Measurements from ENCODE around the gene FAM89B. TPM values are rescaled to one million over a fixed set of nuclear protein-coding genes. Genes with fewer than 3 reads are reported as not detected.
"Not testable (repeated sequence)": the region's sequence is repeated elsewhere in the genome, so short reads cannot be mapped to it uniquely, and the experiment has no call there.

The FAM89B gene
- polyA plus RNA-seq, 1 donor from 2014 or later, result 75.1 TPM

GRCh38 chr11:65562788-65563187 is 9.6 kb upstream of the FAM89B start:
- Histone ChIP-seq H4K20me1 (ENCODE audit: insufficient read depth) (no peaks in the 10 kb centered on the region), H3K27me3 (ENCODE audit: insufficient read depth, low read depth, low read length) (no peaks in the 10 kb centered on the region), H2AFZ (ENCODE audit: low read depth, low read length) (no peak overlapping the region), H3K4me3 (ENCODE audit: low read length) (no peak overlapping the region), H3K4me2 (ENCODE audit: low read length) (no peak overlapping the region), H3K9ac (ENCODE audit: low read length) (no peak overlapping the region), H3F3A (ENCODE audit: insufficient read depth, low read length, poor library complexity, severe bottlenecking) (no peaks in the 10 kb centered on the region), H3K27ac (ENCODE audit: low read length) (no peak overlapping the region), H3K9me2 (ENCODE audit: insufficient read depth, low read length) (no peaks in the 10 kb centered on the region), H3K36me3 (ENCODE audit: insufficient read depth, low read length) (no peaks in the 10 kb centered on the region), H3K79me2 (replicated peaks; ENCODE audit: insufficient read depth, low read length) (peaks cover 4% of the 10 kb centered on the region), H3K9me3 (ENCODE audit: low read length) (no peaks in the 10 kb centered on the region)
- TF ChIP-seq EP300 (conservative IDR thresholded peaks at IDR 0.05; ENCODE audit: poor library complexity, severe bottlenecking) (no peak), EZH2 (IDR thresholded peaks at IDR 0.05; ENCODE audit: borderline replicate concordance, insufficient read depth, low read length, poor library complexity, severe bottlenecking) (no peak), SMC3 (conservative IDR thresholded peaks at IDR 0.05; ENCODE audit: poor library complexity) (no peak), TAF1 (IDR thresholded peaks at IDR 0.05; ENCODE audit: low read depth) (no peak), POLR2AphosphoS5 (IDR thresholded peaks at IDR 0.05) (no peak), MXI1 (conservative IDR thresholded peaks at IDR 0.05; ENCODE audit: poor library complexity, severe bottlenecking) (no peak), RAD21 (conservative IDR thresholded peaks at IDR 0.05) (no peak)
- TF ChIP-seq, protein P1, sequence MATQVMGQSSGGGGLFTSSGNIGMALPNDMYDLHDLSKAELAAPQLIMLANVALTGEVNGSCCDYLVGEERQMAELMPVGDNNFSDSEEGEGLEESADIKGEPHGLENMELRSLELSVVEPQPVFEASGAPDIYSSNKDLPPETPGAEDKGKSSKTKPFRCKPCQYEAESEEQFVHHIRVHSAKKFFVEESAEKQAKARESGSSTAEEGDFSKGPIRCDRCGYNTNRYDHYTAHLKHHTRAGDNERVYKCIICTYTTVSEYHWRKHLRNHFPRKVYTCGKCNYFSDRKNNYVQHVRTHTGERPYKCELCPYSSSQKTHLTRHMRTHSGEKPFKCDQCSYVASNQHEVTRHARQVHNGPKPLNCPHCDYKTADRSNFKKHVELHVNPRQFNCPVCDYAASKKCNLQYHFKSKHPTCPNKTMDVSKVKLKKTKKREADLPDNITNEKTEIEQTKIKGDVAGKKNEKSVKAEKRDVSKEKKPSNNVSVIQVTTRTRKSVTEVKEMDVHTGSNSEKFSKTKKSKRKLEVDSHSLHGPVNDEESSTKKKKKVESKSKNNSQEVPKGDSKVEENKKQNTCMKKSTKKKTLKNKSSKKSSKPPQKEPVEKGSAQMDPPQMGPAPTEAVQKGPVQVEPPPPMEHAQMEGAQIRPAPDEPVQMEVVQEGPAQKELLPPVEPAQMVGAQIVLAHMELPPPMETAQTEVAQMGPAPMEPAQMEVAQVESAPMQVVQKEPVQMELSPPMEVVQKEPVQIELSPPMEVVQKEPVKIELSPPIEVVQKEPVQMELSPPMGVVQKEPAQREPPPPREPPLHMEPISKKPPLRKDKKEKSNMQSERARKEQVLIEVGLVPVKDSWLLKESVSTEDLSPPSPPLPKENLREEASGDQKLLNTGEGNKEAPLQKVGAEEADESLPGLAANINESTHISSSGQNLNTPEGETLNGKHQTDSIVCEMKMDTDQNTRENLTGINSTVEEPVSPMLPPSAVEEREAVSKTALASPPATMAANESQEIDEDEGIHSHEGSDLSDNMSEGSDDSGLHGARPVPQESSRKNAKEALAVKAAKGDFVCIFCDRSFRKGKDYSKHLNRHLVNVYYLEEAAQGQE (IDR thresholded peaks at IDR 0.05; ENCODE audit: borderline replicate concordance), result no peak
- TF ChIP-seq, protein P2, sequence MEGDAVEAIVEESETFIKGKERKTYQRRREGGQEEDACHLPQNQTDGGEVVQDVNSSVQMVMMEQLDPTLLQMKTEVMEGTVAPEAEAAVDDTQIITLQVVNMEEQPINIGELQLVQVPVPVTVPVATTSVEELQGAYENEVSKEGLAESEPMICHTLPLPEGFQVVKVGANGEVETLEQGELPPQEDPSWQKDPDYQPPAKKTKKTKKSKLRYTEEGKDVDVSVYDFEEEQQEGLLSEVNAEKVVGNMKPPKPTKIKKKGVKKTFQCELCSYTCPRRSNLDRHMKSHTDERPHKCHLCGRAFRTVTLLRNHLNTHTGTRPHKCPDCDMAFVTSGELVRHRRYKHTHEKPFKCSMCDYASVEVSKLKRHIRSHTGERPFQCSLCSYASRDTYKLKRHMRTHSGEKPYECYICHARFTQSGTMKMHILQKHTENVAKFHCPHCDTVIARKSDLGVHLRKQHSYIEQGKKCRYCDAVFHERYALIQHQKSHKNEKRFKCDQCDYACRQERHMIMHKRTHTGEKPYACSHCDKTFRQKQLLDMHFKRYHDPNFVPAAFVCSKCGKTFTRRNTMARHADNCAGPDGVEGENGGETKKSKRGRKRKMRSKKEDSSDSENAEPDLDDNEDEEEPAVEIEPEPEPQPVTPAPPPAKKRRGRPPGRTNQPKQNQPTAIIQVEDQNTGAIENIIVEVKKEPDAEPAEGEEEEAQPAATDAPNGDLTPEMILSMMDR (IDR thresholded peaks at IDR 0.05; ENCODE audit: poor library complexity, severe bottlenecking), result no peak

- H3K27ac ChIP-seq (ENCODE audit: low read length), result no peak overlapping the region
- no peak overlapping the region for H3K9ac ChIP-seq (ENCODE audit: low read length)
- H3K79me2 ChIP-seq (replicated peaks; ENCODE audit: insufficient read depth, low read length), result peaks cover 12% of the 10 kb centered on the region
- H3K9me2 ChIP-seq (ENCODE audit: insufficient read depth, low read length), result no peaks in the 10 kb centered on the region
- H4K20me1 ChIP-seq (ENCODE audit: insufficient read depth), result no peaks in the 10 kb centered on the region
- no peaks in the 10 kb centered on the region for H3K36me3 ChIP-seq (ENCODE audit: insufficient read depth, low read length)
- H3K27me3 ChIP-seq (ENCODE audit: insufficient read depth, low read depth, low read length), result no peaks in the 10 kb centered on the region
- H3K4me2 ChIP-seq (ENCODE audit: low read length), result no peak overlapping the region
- H2AFZ ChIP-seq (ENCODE audit: low read depth, low read length), result no peak overlapping the region
- H3F3A ChIP-seq (ENCODE audit: insufficient read depth, low read length, poor library complexity, severe bottlenecking), result peaks cover under 1% of the 10 kb centered on the region
- H3K4me3 ChIP-seq (ENCODE audit: low read length), result no peak overlapping the region
- no peak for TF ChIP-seq SMC3 (conservative IDR thresholded peaks at IDR 0.05; ENCODE audit: poor library complexity)
- no peak for TF ChIP-seq TAF1 (IDR thresholded peaks at IDR 0.05; ENCODE audit: low read depth)
- no peak for TF ChIP-seq RAD21 (conservative IDR thresholded peaks at IDR 0.05)
- TF ChIP-seq, protein P2 (IDR thresholded peaks at IDR 0.05; ENCODE audit: poor library complexity, severe bottlenecking), result no peak
- H3K9me3 ChIP-seq (ENCODE audit: low read length), result no peaks in the 10 kb centered on the region
Observed at GRCh38 chr11:65563601-65564000, 8.7 kb upstream of the FAM89B start.

DNA sequence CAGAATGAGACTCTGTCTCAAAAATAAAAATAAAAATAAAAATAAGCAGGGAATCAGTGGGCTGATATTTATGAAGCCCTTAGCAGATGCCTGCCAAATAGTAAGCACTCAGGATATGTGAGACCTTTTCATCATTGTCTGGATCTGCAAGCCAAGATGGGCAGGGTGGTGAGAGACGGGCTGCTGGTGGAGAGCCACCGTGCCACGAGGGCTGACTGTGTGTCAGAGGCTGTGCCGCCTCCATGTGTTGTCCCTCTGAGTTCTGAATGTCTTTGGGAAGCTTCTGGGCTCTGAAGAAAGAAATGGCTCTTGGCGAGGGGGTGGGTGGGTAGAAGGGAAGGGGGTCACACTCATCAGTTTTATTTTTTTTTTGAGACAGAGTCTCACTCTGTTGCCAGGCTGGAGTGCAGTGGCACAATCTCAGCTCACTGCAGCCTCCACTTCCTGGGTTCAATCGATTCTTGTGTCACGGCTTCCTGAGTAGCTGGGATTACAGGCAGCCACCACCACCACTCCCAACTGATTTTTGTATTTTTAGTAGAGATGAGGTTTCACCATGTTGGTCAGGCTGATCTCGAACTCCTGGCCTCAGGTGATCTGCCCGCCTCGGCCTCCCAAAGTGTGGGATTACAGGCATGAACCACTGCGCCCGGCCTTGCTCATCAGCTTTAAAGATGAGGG is 7.3 kb upstream of the FAM89B start:
- not testable (repeated sequence) for H3K4me2 ChIP-seq (ENCODE audit: low read length); H2AFZ ChIP-seq (ENCODE audit: low read depth, low read length); H3K9me2 ChIP-seq (ENCODE audit: insufficient read depth, low read length); H3K27me3 ChIP-seq (ENCODE audit: insufficient read depth, low read depth, low read length); H4K20me1 ChIP-seq (ENCODE audit: insufficient read depth); H3K9me3 ChIP-seq (ENCODE audit: low read length); H3K9ac ChIP-seq (ENCODE audit: low read length); H3K36me3 ChIP-seq (ENCODE audit: insufficient read depth, low read length); H3K27ac ChIP-seq (ENCODE audit: low read length); H3K4me3 ChIP-seq (ENCODE audit: low read length); H3F3A ChIP-seq (ENCODE audit: insufficient read depth, low read length, poor library complexity, severe bottlenecking)
- H3K79me2 ChIP-seq (replicated peaks; ENCODE audit: insufficient read depth, low read length), result peaks cover 14% of the 10 kb centered on the region

Data from neural cell (in vitro differentiated cells).